K562 (cell line): Measurements from ENCODE around the gene MAP1LC3B2. TPM values are rescaled to one million over a fixed set of nuclear protein-coding genes. Genes with fewer than 3 reads are reported as not detected.

Experiments used
- BCOR ChIP-seq: fragments of 450-650 bp; IDR thresholded peaks from 2 replicates; pipeline ENCODE4 v1.6.1; 2016
- CBFA2T3 ChIP-seq: fragments of 450-650 bp; IDR thresholded peaks from 2 replicates; pipeline ENCODE4 v1.6.1; 2017
- CEBPB ChIP-seq: fragments of 450-650 bp; IDR thresholded peaks from 2 replicates; pipeline ENCODE4 v1.6.1; 2016; ENCODE audit warnings: missing genetic modification characterization, missing compliant biosample characterization
- CEBPG ChIP-seq, 3 experiments: fragments of 200-800 bp in 1 of 3; sonication (Bioruptor generic) in 1 of 3; sonication (generic) in 1 of 3; formaldehyde crosslinking in 1 of 3; IDR thresholded peaks in 2 of 3; conservative IDR thresholded peaks in 1 of 3; 2 replicates each; pipeline versions ENCODE4 v1.6.1 to v1.8.0; 2016 to 2022; ENCODE audit warnings: missing compliant biosample characterization in 2 of 3, missing genetic modification characterization in 2 of 3, mild to moderate bottlenecking in 1 of 3, missing genetic modification reagents in 1 of 3
- ESRRA ChIP-seq: fragments of 450-650 bp; IDR thresholded peaks from 2 replicates; pipeline ENCODE4 v1.6.1; 2014; ENCODE audit warnings: low read depth, mild to moderate bottlenecking, moderate library complexity, borderline replicate concordance
- ILK ChIP-seq: fragments of 450-650 bp; IDR thresholded peaks from 2 replicates; pipeline ENCODE4 v1.6.1; 2016; ENCODE audit warnings: missing genetic modification characterization, low read depth, mild to moderate bottlenecking, missing compliant biosample characterization, moderate library complexity, borderline replicate concordance
- MLX ChIP-seq, 2 experiments: fragments of 450-650 bp in 1 of 2; sonication (generic) in 1 of 2; formaldehyde crosslinking; conservative IDR thresholded peaks; 2 replicates each; pipeline versions ENCODE4 v1.4.0 to v1.8.1; 2020 to 2022; ENCODE audit warnings: mild to moderate bottlenecking in 1 of 2, missing genetic modification reagents in 1 of 2
- NFE2L1 ChIP-seq: fragments of 450-650 bp; IDR thresholded peaks from 2 replicates; pipeline ENCODE4 v1.6.1; 2016; ENCODE audit warnings: missing genetic modification characterization, low read depth, mild to moderate bottlenecking, missing compliant biosample characterization, moderate library complexity, borderline replicate concordance
- POLR3G ChIP-seq: IDR thresholded peaks from 2 replicates; pipeline ENCODE4 v1.6.1; 2011; ENCODE audit not compliant: insufficient read length, insufficient replicate concordance; ENCODE audit errors: extremely low read depth
- RCOR1 ChIP-seq, 2 experiments: IDR thresholded peaks; 2 replicates each; pipeline ENCODE4 v1.6.1; 2012; ENCODE audit warnings: low read depth in 2 of 2, low read length in 2 of 2, borderline replicate concordance in 1 of 2, improper control_type of control experiment in 1 of 2
- SAP30 ChIP-seq: fragments of 200-600 bp; sonication (generic); IDR thresholded peaks from 2 replicates; pipeline ENCODE4 v1.6.1; 2012; ENCODE audit warnings: borderline replicate concordance, low read depth, mild to moderate bottlenecking, moderate library complexity, low read length, control low read depth, inconsistent platforms; ENCODE audit not compliant: insufficient read depth, poor library complexity, severe bottlenecking
- TARDBP ChIP-seq: fragments of 450-650 bp; IDR thresholded peaks from 2 replicates; pipeline ENCODE4 v1.6.1; 2016
- TCF3 ChIP-seq: sonication (generic); formaldehyde crosslinking; IDR thresholded peaks from 2 replicates; pipeline ENCODE4 v1.4.0; 2020; ENCODE audit warnings: mild to moderate bottlenecking, missing genetic modification reagents
- ZNF830 ChIP-seq: fragments of 250-450 bp; sonication (Bioruptor Pico); IDR thresholded peaks from 2 replicates; pipeline ENCODE4 v1.5.0; 2021; ENCODE audit warnings: mild to moderate bottlenecking
- polyA plus RNA-seq, 8 experiments: library from polyadenylated mRNA; depleted of rRNA in 4 of 8; stranded (reverse) in 5 of 8; unstranded in 3 of 8; fragments of >200 nt; fragmentation: Nextera tagmentation in 2 of 8; fragmentation: Illumina TruSeq in 1 of 8; extraction: Ambion mirVana in 2 of 8; extraction: Trizol in 1 of 8; gene quantifications; 2 replicates each; pipeline versions ENCODE4 v1.2.1 to v1.2.3, GENCODE V29; 2011 to 2014; ENCODE audit warnings: inconsistent platforms in 1 of 8, missing spikeins in 1 of 8
- total RNA-seq, 7 experiments: library from RNA; depleted of rRNA in 6 of 7; stranded (reverse); fragments of >200 nt in 6 of 7; fragmentation: Illumina TruSeq in 2 of 7; extraction: Trizol in 2 of 7; gene quantifications; 2 replicates each; pipeline versions ENCODE4 v1.2.1 to v1.2.3, GENCODE V29; 2011 to 2021; ENCODE audit warnings: low replicate concordance in 1 of 7
- TF ChIP-seq, protein P1 (sequence below), 2 experiments: fragments of 150-350 bp in 1 of 2; IDR thresholded peaks; 2 replicates each; pipeline ENCODE4 v1.6.1; 2012 to 2016; ENCODE audit warnings: low read depth in 2 of 2, low read length in 2 of 2, mild to moderate bottlenecking in 1 of 2, moderate library complexity in 1 of 2
- TF ChIP-seq, protein P2 (sequence below), 3 experiments: fragments of 200-800 bp in 1 of 3; sonication (Bioruptor generic) in 1 of 3; sonication (generic) in 1 of 3; formaldehyde crosslinking in 1 of 3; IDR thresholded peaks; 2 replicates each; pipeline versions ENCODE4 v1.6.1 to v1.8.0; 2016 to 2022; ENCODE audit warnings: mild to moderate bottlenecking in 2 of 3, missing compliant biosample characterization in 2 of 3, missing genetic modification characterization in 2 of 3, missing genetic modification reagents in 1 of 3

Gene MAP1LC3B2
- total and polyA plus RNA-seq, 9 of the 15 experiments (the other 6 are each of a cell fraction or from before 2014, with no cell fraction given): 0.53 to 2.8 (median 0.76) TPM; not detected in 2

GRCh38 chr12:116577154-116577561 is 18.0 kb downstream of the MAP1LC3B2 start (continued):
- TF ChIP-seq MLX (CRISPR knock-in tag; conservative IDR thresholded peaks at IDR 0.05) (no peak), RCOR1 (IDR thresholded peaks at IDR 0.05; ENCODE audit: borderline replicate concordance in 1 of 2, low read depth in 2 of 2, low read length in 2 of 2) (peak; percentile 59 to 77; a peak in 2 of 4 replicates), CEBPG (CRISPR knock-in tag; IDR thresholded peaks at IDR 0.05) (peak; percentile 62), CEBPG (tag; conservative IDR thresholded peaks at IDR 0.05 in 1 of 2, IDR thresholded peaks at IDR 0.05 in 1 of 2) (peak; percentile 85 to 86), TARDBP (no peak), NFE2L1 (tag) (no peak), ESRRA (peak; percentile 19; the same call in 1 of the 2 replicates), POLR3G (no peak), TCF3 (peak; percentile 65), BCOR (no peak), CBFA2T3 (peak; percentile 59), ILK (no peak), ZNF830 (CRISPR knock-in tag) (no peak), SAP30 (no peak), CEBPB (peak; percentile 89)
- TF ChIP-seq, protein P1, sequence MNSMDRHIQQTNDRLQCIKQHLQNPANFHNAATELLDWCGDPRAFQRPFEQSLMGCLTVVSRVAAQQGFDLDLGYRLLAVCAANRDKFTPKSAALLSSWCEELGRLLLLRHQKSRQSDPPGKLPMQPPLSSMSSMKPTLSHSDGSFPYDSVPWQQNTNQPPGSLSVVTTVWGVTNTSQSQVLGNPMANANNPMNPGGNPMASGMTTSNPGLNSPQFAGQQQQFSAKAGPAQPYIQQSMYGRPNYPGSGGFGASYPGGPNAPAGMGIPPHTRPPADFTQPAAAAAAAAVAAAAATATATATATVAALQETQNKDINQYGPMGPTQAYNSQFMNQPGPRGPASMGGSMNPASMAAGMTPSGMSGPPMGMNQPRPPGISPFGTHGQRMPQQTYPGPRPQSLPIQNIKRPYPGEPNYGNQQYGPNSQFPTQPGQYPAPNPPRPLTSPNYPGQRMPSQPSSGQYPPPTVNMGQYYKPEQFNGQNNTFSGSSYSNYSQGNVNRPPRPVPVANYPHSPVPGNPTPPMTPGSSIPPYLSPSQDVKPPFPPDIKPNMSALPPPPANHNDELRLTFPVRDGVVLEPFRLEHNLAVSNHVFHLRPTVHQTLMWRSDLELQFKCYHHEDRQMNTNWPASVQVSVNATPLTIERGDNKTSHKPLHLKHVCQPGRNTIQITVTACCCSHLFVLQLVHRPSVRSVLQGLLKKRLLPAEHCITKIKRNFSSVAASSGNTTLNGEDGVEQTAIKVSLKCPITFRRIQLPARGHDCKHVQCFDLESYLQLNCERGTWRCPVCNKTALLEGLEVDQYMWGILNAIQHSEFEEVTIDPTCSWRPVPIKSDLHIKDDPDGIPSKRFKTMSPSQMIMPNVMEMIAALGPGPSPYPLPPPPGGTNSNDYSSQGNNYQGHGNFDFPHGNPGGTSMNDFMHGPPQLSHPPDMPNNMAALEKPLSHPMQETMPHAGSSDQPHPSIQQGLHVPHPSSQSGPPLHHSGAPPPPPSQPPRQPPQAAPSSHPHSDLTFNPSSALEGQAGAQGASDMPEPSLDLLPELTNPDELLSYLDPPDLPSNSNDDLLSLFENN (IDR thresholded peaks at IDR 0.05; ENCODE audit: low read depth in 2 of 2, low read length in 2 of 2): no peak
- TF ChIP-seq, protein P2, sequence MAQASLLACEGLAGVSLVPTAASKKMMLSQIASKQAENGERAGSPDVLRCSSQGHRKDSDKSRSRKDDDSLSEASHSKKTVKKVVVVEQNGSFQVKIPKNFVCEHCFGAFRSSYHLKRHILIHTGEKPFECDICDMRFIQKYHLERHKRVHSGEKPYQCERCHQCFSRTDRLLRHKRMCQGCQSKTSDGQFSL (CRISPR knock-in tag; IDR thresholded peaks at IDR 0.05): no peak
- TF ChIP-seq, protein P2 (tag; IDR thresholded peaks at IDR 0.05): no peak
